ENCODE measurements around the gene KIAA1755.
"Not testable (repeated sequence)": the region's sequence is repeated elsewhere in the genome, so short reads cannot be mapped to it uniquely, and the experiment has no call there.

KIAA1755 gene

GRCh38 chr20:38262931-38263330 lies 2.4 kb upstream of the KIAA1755 start:
- no peak for DNase-seq

- no peak for DNase-seq
Observed at GRCh38 chr20:38261054-38261390, 487 bp upstream of the KIAA1755 start.

GRCh38 chr20:38260025-38260377 lies 534 bp downstream of the KIAA1755 start:
- DNase-seq, result no peak

GRCh38 chr20:38258545-38259215 lies 1.9 kb downstream of the KIAA1755 start:
- no peak for DNase-seq

GRCh38 chr20:38256966-38257365 lies 3.6 kb downstream of the KIAA1755 start:
- DNase-seq, result no peak

GRCh38 chr20:38256021-38256420 lies 4.5 kb downstream of the KIAA1755 start:
- no peak for DNase-seq

GRCh38 chr20:38255393-38255792 lies 5.1 kb downstream of the KIAA1755 start:
- DNase-seq, result no peak

GRCh38 chr20:38254621-38255020 lies 5.9 kb downstream of the KIAA1755 start:
- DNase-seq, result not testable (repeated sequence)

GRCh38 chr20:38253571-38253970 lies 7.0 kb downstream of the KIAA1755 start:
- no peak for DNase-seq

GRCh38 chr20:38252292-38253288 lies 7.9 kb downstream of the KIAA1755 start:
- no peak for DNase-seq

GRCh38 chr20:38251441-38251840 lies 9.1 kb downstream of the KIAA1755 start:
- not testable (repeated sequence) for DNase-seq

GRCh38 chr20:38250609-38251008 lies 9.9 kb downstream of the KIAA1755 start:
- DNase-seq, result no peak

- no peak for DNase-seq
Observed at GRCh38 chr20:38249536-38250310, 10.8 kb downstream of the KIAA1755 start.

- DNase-seq, result no peak
Observed at GRCh38 chr20:38248133-38248532, 12.4 kb downstream of the KIAA1755 start.

- not testable (repeated sequence) for DNase-seq
Observed at GRCh38 chr20:38247725-38248124, 12.8 kb downstream of the KIAA1755 start.

GRCh38 chr20:38247166-38247509 lies 13.4 kb downstream of the KIAA1755 start:
- DNase-seq, result no peak

- no peak for DNase-seq
Observed at GRCh38 chr20:38246357-38247165, 14.0 kb downstream of the KIAA1755 start.

- DNase-seq, result no peak
Observed at GRCh38 chr20:38245753-38246152, 14.8 kb downstream of the KIAA1755 start.

- DNase-seq, result no peak
Observed at GRCh38 chr20:38243709-38244020, 16.9 kb downstream of the KIAA1755 start.

GRCh38 chr20:38242848-38243708 lies 17.5 kb downstream of the KIAA1755 start:
- no peak for DNase-seq

- no peak for DNase-seq
Observed at GRCh38 chr20:38241201-38241600, 19.3 kb downstream of the KIAA1755 start.

- no peak for DNase-seq
Observed at GRCh38 chr20:38239441-38239840, 21.1 kb downstream of the KIAA1755 start.
